Bronchial epithelial cell (primary cell): Measurements from ENCODE around the gene FOXN3. TPM values are rescaled to one million over a fixed set of nuclear protein-coding genes. Genes with fewer than 3 reads are reported as not detected.

Experiments
- DNase-seq: peaks from one replicate; pipeline ENCODE4 v3.0.0-alpha.2; 2010; ENCODE audit warnings: low read depth
- FAIRE-seq: peaks from 2 replicates; lab custom pipeline; 2011; peaks lifted over from hg19 to GRCh38; lab: Jason Lieb, UNC
- H3K27me3 ChIP-seq: 2 replicates; pipeline ENCODE4 v1.5.1; 2011; ENCODE audit warnings: low read length; ENCODE audit not compliant: control insufficient read depth, insufficient read depth
- H3K36me3 ChIP-seq: 2 replicates; pipeline ENCODE4 v1.5.1; 2011; ENCODE audit warnings: low read length; ENCODE audit not compliant: control insufficient read depth, insufficient read depth
- H3K4me3 ChIP-seq: 2 replicates; pipeline ENCODE4 v1.5.1; 2011; ENCODE audit warnings: mild to moderate bottlenecking, low read depth, low read length, control low read depth
- total RNA-seq: library from RNA; depleted of rRNA; stranded (reverse); fragments of >200 nt; gene quantifications from 2 replicates; pipeline ENCODE4 v1.2.1, GENCODE V29; 2014
- TF ChIP-seq, protein P1 (sequence below): IDR thresholded peaks from 2 replicates; pipeline ENCODE4 v1.5.1; 2011; ENCODE audit warnings: mild to moderate bottlenecking, moderate library complexity, low read length, control low read depth, inconsistent platforms; ENCODE audit not compliant: insufficient read depth, severe bottlenecking

FOXN3 gene
- total RNA-seq, 1 donor from 2014 or later, result 5.8 TPM

DNA sequence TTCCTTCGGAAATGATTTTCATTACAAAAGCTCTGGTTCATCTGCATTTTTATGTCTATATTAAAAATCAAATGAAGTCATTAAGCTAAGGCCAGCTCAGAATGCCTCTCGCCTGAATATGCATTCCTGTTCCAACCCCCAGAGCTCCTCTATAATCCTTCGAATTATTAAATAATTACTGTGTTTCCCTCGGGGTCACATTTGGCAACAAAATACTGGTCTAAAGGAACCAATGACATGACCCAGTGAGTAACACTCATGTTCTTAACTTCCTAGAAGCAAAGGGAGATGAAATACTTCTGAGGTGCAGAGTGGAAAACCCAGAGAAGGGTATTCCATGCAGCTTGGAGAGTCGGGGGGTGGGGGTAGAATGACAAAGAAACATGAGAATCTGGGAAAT is 68.3 kb downstream of the FOXN3 start:
- no peak for FAIRE-seq
- no peaks in the 10 kb centered on the region for H3K27me3 ChIP-seq
- no peak for DNase-seq
- H3K4me3 ChIP-seq, result no peak overlapping the region
- TF ChIP-seq, protein P1, sequence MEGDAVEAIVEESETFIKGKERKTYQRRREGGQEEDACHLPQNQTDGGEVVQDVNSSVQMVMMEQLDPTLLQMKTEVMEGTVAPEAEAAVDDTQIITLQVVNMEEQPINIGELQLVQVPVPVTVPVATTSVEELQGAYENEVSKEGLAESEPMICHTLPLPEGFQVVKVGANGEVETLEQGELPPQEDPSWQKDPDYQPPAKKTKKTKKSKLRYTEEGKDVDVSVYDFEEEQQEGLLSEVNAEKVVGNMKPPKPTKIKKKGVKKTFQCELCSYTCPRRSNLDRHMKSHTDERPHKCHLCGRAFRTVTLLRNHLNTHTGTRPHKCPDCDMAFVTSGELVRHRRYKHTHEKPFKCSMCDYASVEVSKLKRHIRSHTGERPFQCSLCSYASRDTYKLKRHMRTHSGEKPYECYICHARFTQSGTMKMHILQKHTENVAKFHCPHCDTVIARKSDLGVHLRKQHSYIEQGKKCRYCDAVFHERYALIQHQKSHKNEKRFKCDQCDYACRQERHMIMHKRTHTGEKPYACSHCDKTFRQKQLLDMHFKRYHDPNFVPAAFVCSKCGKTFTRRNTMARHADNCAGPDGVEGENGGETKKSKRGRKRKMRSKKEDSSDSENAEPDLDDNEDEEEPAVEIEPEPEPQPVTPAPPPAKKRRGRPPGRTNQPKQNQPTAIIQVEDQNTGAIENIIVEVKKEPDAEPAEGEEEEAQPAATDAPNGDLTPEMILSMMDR, result no peak
- H3K36me3 ChIP-seq, result peaks cover 4% of the 10 kb centered on the region

DNA sequence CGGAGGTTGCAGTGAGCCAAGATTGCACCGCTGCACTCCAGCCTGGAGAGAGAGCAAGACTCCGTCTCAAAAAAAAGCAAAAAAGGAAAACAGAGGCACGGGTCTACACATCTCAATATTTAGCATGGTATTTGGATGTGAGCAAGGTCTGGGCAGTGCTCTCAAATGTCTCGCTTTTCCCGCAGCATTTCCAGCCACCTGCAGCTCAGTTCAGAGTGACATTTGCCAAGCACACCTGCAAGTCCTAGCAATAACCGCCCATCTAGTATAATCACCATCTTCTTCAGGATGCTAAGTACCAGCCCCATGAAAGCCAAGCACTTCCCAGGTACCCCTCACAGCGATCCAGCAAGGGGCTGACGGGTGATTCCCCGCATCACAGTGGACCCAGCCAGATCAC is 69.1 kb downstream of the FOXN3 start:
- H3K4me3 ChIP-seq, result no peak overlapping the region
- no peaks in the 10 kb centered on the region for H3K27me3 ChIP-seq
- peaks cover 4% of the 10 kb centered on the region for H3K36me3 ChIP-seq
- TF ChIP-seq, protein P1, result no peak
- DNase-seq (no peak), FAIRE-seq (no peak)

DNA sequence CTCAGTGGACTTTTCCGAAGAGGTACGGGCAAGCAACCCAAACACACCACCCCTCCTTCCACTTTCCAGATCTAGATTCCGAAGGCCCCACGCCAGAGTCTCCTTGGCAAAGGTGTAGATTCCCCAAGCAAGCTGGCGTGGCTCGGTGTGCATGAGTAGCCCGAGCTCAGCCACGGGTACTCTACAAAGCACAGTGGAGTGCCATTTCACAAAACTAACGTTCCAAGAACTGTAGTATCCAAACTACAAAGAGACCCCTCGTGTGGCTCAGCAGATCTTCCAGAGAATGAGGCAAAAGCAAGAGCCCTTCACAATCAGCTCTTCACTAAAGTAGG is 72.1 kb downstream of the FOXN3 start:
- FAIRE-seq, result no peak
- TF ChIP-seq, protein P1, result no peak
- no peak for DNase-seq
- Histone ChIP-seq H3K36me3 (peaks cover 1% of the 10 kb centered on the region), H3K27me3 (no peaks in the 10 kb centered on the region), H3K4me3 (no peak overlapping the region)

DNA sequence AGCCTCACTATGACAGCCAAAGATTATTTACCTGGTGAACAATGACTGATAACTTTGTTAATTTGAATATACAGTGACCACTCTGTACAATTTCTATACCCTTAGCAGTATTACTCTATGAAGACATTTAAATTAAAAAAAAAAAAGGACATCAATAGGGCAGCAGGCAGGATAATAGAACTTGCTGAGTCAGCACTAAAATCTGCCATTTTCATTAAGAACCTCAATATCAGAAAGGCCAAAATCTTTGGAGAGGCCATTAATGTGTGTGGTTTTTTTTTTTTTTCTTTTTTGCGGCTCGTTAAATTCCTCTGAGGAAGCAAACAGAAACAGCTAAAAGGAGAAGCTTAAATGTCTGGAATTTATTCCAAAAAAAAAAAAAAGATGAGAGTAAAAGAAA is 73.7 kb downstream of the FOXN3 start:
- Histone ChIP-seq H3K27me3 (no peaks in the 10 kb centered on the region), H3K4me3 (no peak overlapping the region), H3K36me3 (no peaks in the 10 kb centered on the region)
- FAIRE-seq (no peak), DNase-seq (no peak)
- TF ChIP-seq, protein P1, result no peak

DNA sequence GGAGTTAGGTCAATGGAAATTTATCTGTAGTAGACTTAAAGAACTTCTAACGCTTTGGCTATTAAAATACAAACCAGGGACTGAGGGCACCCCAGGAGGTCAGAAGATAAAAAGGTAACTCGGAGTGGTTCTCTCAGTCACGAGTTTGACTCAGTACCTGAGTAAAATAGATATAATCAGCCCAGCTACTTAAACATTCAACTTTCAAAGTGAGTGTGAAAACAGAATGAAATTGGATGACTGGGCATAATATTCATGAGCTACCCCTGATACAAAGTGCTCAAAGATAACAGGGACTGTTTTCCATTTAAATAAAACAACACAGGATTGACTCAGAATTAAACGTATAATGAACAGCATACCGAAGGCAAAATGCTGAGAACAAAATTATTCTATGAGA is 75.0 kb downstream of the FOXN3 start:
- TF ChIP-seq, protein P1, result no peak
- H3K36me3 ChIP-seq, result no peaks in the 10 kb centered on the region
- no peaks in the 10 kb centered on the region for H3K27me3 ChIP-seq
- no peak for DNase-seq
- no peak for FAIRE-seq
- H3K4me3 ChIP-seq, result no peak overlapping the region

DNA sequence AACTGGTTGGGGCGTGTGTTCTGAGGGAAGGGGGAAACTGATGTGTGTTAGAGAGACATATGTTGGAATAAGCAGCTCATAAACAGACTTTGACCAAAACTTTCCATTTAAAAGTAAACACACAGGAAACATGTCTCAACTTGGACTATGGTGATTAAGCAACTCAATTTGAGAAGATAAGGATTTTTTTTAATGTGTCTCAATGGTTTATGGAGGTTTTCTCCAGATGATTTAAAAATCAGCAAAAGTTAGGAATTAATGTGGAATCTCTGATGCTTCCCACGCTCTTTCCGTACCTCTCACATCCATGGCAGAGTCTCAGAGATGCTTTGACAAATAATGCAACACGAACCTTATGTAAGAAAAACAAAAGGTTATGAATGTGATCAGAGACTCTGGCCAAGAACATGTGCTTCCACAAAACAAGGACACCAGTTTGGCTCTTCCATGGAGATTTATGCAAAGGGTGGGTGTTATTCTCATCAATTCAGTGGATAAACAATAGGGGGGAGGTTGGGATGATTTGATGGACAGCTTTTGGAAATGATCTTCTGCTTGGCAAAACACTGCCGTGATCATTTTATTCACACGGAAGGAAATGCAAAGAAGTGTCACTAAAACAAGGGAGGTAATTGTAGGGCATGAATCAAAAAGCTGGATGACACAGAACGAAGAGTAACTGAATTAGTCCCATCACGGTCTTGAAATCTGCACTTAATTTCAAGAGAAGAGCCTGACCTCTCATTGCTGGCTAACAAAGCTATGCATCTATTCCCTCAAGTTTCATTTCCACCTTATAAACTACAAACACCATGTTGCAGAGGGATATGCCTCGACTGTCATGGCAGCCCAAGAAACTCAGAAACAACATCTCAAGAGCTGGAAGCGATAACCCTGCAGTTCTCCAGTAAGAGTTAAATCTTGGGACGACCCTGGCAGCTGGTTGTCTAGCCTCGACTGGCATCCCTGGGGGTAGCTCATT is 76.5 kb downstream of the FOXN3 start:
- DNase-seq, result peak; percentile 93
- TF ChIP-seq, protein P1, result no peak
- FAIRE-seq, result no peak
- Histone ChIP-seq H3K4me3 (no peak overlapping the region), H3K27me3 (no peaks in the 10 kb centered on the region), H3K36me3 (no peaks in the 10 kb centered on the region)
